Esophagus squamous epithelium (tissue), 5 donors: ENCODE measurements around the gene CNTNAP2. TPM values are rescaled to one million over a fixed set of nuclear protein-coding genes. Genes with fewer than 3 reads are reported as not detected.
"Not testable (repeated sequence)": the region's sequence is repeated elsewhere in the genome, so short reads cannot be mapped to it uniquely, and the experiment has no call there.

ENCODE experiments used
- DNase-seq: peaks from one replicate; lab custom pipeline; 2025; lab: John Stamatoyannopoulos, UW
- H3K27ac ChIP-seq, 4 donors: fragments of 200-600 bp; sonication (generic); one replicate each; pipeline ENCODE4 v1.5.1; 2016 to 2019; ENCODE audit warnings: mild to moderate bottlenecking in 1 of 4
- H3K27me3 ChIP-seq, 4 donors: fragments of 200-600 bp; sonication (generic); 1 replicate in 3 of 4; 2 replicates in 1 of 4; pipeline versions ENCODE4 v1.5.1 to v1.6.0; 2017 to 2021; ENCODE audit warnings: antibody characterized with exemption in 1 of 4
- H3K36me3 ChIP-seq, 3 donors: fragments of 200-600 bp; sonication (generic); one replicate each; pipeline ENCODE4 v1.5.1; 2016 to 2019
- H3K4me1 ChIP-seq, 3 donors: fragments of 200-600 bp; sonication (generic); one replicate each; pipeline ENCODE4 v1.5.1; 2017 to 2019
- H3K4me3 ChIP-seq, 4 donors: fragments of 200-600 bp; sonication (generic); 1 replicate in 3 of 4; 2 replicates in 1 of 4; pipeline ENCODE4 v1.5.1; 2016 to 2019; ENCODE audit warnings: mild to moderate bottlenecking in 2 of 4, moderate library complexity in 1 of 4
- H3K9me3 ChIP-seq, 3 donors: fragments of 200-600 bp; sonication (generic); one replicate each; pipeline ENCODE4 v1.5.1; 2016 to 2019
- CTCF ChIP-seq, 6 experiments: fragments of 450-650 bp in 4 of 6; fragments of 200-600 bp in 2 of 6; sonication (generic) in 2 of 6; IDR thresholded peaks; one replicate each; pipeline ENCODE4 v1.5.1; 2016 to 2019; ENCODE audit warnings: antibody characterized with exemption in 6 of 6, mild to moderate bottlenecking in 4 of 6, moderate library complexity in 4 of 6
- POLR2A ChIP-seq, 4 donors: fragments of 450-650 bp; IDR thresholded peaks; one replicate each; pipeline ENCODE4 v1.6.1; 2017; ENCODE audit warnings: antibody characterized with exemption in 4 of 4, mild to moderate bottlenecking in 4 of 4, moderate library complexity in 3 of 4
- WGBS, 2 donors: methylation state at CpG; one replicate each; pipeline ENCODE4 v1.1.5; 2018; 5-methylcytosine and 5-hydroxymethylcytosine counted together
- intact Hi-C: fragments of 100-400 bp; cut with DNase I; formaldehyde crosslinking; loops from one replicate; pipeline ENCODE4 v1.15.0; 2022
- total RNA-seq, 4 donors: library from RNA; depleted of rRNA; stranded (reverse); fragments of >200 nt; gene quantifications; one replicate each; pipeline ENCODE4 v1.1.0, GENCODE V29; 2016
- donor health status: DM: yes; HTN: yes; CAD: no.

The CNTNAP2 gene
- total RNA-seq, 4 donors from 2014 or later: 0.95 to 2.3 (median 1.2) TPM

DNA sequence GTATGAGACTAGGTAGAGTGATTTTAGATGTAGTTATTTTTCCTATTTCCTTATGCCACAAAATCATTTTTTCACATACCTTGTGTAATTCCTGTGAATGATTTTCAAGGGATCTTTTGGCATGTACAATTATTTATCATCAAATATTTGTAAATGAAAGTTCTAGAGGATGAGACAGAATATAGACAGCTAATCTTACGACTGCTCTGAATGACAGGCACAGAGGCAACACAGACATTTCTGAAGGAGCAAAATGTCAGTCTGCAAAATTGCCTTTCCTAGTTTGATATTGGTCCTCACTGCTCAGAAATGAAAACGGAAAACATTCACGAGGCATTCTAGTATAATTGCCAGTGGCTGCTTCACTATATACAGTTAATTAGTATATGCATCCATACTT, 1663.3 kb downstream of the CNTNAP2 start:
- H3K27ac ChIP-seq: no peak overlapping the region
- H3K4me1 ChIP-seq: no peaks in the 10 kb centered on the region
- TF ChIP-seq POLR2A (IDR thresholded peaks at IDR 0.05): no peak
- TF ChIP-seq CTCF (IDR thresholded peaks at IDR 0.05): no peak
- no peaks in the 10 kb centered on the region for H3K9me3 ChIP-seq
- H3K27me3 ChIP-seq: no peaks in the 10 kb centered on the region
- DNase-seq: no peak
- H3K4me3 ChIP-seq: no peak overlapping the region
- intact Hi-C loops: no loop called here
- H3K36me3 ChIP-seq: no peaks in the 10 kb centered on the region
- WGBS, 2 donors: 68 to 73% methylated on average over 3 of the region's 3 CpGs

DNA sequence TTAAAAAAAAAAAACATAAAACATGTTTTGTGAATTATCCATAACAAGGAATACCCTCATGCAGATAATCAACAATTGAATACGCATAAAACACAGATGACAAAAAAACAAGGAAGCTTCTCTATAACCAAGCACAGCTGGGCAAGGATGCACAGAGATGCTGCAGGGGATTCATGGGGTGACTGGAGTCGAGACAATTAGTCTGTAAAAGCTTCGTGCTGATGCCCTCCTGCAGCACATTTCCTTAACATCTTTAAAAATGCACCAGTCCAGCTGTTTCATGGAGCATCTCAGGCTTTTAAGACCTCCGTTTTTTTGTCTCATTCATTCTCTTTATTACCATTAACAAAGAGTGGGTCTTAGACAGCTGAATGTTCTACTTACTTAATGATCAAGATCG, 1680.0 kb downstream of the CNTNAP2 start:
- Histone ChIP-seq H3K36me3 (no peaks in the 10 kb centered on the region), H3K4me3 (no peak overlapping the region), H3K27ac (no peak overlapping the region), H3K4me1 (no peaks in the 10 kb centered on the region), H3K27me3 (no peaks in the 10 kb centered on the region), H3K9me3 (no peaks in the 10 kb centered on the region)
- intact Hi-C loops: no loop called here
- 46 to 47% methylated on average over 5 of the region's 5 CpGs for WGBS, 2 donors
- no peak for DNase-seq
- TF ChIP-seq CTCF (IDR thresholded peaks at IDR 0.05): no peak
- TF ChIP-seq POLR2A (IDR thresholded peaks at IDR 0.05): no peak

GRCh38 chr7:147798001-147798400, 1681.4 kb downstream of the CNTNAP2 start:
- TF ChIP-seq CTCF (IDR thresholded peaks at IDR 0.05): no peak
- TF ChIP-seq POLR2A (IDR thresholded peaks at IDR 0.05): no peak
- intact Hi-C loops: no loop called here
- no peaks in the 10 kb centered on the region for H3K36me3 ChIP-seq
- WGBS, 2 donors: 43 to 51% methylated on average over 5 of the region's 5 CpGs
- H3K27ac ChIP-seq: no peak overlapping the region
- no peaks in the 10 kb centered on the region for H3K4me1 ChIP-seq
- DNase-seq: no peak
- no peaks in the 10 kb centered on the region for H3K27me3 ChIP-seq
- no peak overlapping the region for H3K4me3 ChIP-seq
- no peaks in the 10 kb centered on the region for H3K9me3 ChIP-seq

DNA sequence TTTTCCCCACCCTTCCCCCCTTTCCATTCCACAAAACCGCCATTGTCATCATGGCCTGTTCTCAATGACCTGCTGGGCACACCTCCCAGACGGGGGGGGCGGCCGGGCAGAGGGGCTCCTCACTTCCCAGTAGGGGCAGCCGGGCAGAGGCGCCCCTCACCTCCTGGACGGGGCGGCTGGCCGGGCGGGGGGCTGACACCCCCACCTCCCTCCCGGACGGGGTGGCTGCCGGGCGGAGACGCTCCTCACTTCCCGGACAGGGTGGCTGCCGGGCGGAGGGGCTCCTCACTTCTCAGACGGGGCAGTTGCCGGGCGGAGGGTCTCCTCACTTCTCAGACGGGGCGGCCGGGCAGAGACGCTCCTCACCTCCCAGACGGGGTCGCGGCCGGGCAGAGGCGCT, 1685.2 kb downstream of the CNTNAP2 start:
- H3K36me3 ChIP-seq, H3K9me3 ChIP-seq, H3K27me3 ChIP-seq, H3K4me3 ChIP-seq, H3K4me1 ChIP-seq, H3K27ac ChIP-seq, DNase-seq, intact Hi-C loops: not testable (repeated sequence)
- no CpG with 5 or more reads among the region's 30 CpGs for WGBS, 2 donors

GRCh38 chr7:147803151-147803550, 1686.5 kb downstream of the CNTNAP2 start:
- DNase-seq: no peak
- H3K36me3 ChIP-seq: no peaks in the 10 kb centered on the region
- TF ChIP-seq POLR2A (IDR thresholded peaks at IDR 0.05): no peak
- TF ChIP-seq CTCF (IDR thresholded peaks at IDR 0.05): no peak
- H3K4me3 ChIP-seq: no peak overlapping the region
- 78 to 82% methylated on average over 3 of the region's 3 CpGs for WGBS, 2 donors
- intact Hi-C loops: no loop called here
- no peaks in the 10 kb centered on the region for H3K27me3 ChIP-seq
- no peaks in the 10 kb centered on the region for H3K9me3 ChIP-seq
- no peaks in the 10 kb centered on the region for H3K4me1 ChIP-seq
- H3K27ac ChIP-seq: no peak overlapping the region

DNA sequence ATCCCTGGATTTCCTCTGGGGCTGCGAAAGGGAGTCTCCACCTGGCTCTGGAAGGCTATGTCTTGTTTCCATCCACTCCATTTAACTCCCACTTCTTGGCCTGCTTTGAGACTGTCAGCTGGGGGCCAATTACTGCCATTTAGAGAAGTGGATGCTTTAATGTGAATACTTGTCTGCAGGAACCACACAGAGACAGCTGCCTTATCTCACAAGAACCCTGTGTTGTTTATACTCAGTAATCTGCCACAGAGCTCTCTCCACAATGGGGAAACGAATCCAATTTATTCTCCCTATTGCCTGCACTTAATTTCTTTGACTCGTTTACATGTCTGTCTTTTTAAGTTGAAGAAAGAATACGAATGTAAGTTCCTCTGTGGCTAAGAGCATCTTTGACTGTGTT, 1687.0 kb downstream of the CNTNAP2 start:
- Histone ChIP-seq H3K36me3 (no peaks in the 10 kb centered on the region), H3K27me3 (no peaks in the 10 kb centered on the region), H3K4me1 (no peaks in the 10 kb centered on the region), H3K27ac (no peak overlapping the region), H3K4me3 (no peak overlapping the region), H3K9me3 (no peaks in the 10 kb centered on the region)
- intact Hi-C loops: no loop called here
- DNase-seq: no peak
- WGBS, 2 donors: 2 to 12% methylated on average over 3 to 4 of the region's 4 CpGs
- TF ChIP-seq CTCF (IDR thresholded peaks at IDR 0.05) (no peak), POLR2A (IDR thresholded peaks at IDR 0.05) (no peak)
